OCI-LY7 (cell line): Measurements from ENCODE around the gene KRT6C. TPM values are rescaled to one million over a fixed set of nuclear protein-coding genes. Genes with fewer than 3 reads are reported as not detected.

Experiments
- BruUV-seq: library from RNA; stranded (reverse); fragments of 400-500 nt; replicated peaks from 2 replicates; lab custom pipeline; 2021; lab: Mats Ljungman, UMichigan
- CTCF ChIA-PET: fragments of 300-600 bp; sonication (Branson Sonifier 250); formaldehyde crosslinking; loops from one replicate; lab custom pipeline; 2022; ENCODE audit warnings: antibody characterized with exemption; ENCODE audit not compliant: unreplicated experiment; lab: Charles Lee
- POLR2A ChIA-PET: fragments of 300-600 bp; sonication (Branson Sonifier 250); formaldehyde crosslinking; loops from one replicate; lab custom pipeline; 2022; ENCODE audit warnings: antibody characterized with exemption; lab: Charles Lee
- DNase-seq: peaks from one replicate; pipeline ENCODE4 v3.0.0-alpha.2; 2015; ENCODE audit warnings: low spot score
- H2AFZ ChIP-seq: fragments of 200-600 bp; sonication (generic), shearing (Covaris generic); 2 replicates; pipeline ENCODE4 v1.6.1; 2014; ENCODE audit warnings: mild to moderate bottlenecking, antibody characterized with exemption, low read length, moderate library complexity
- H3K27ac ChIP-seq: fragments of 200-600 bp; sonication (generic); 2 replicates; pipeline ENCODE4 v1.5.1; 2014; ENCODE audit warnings: mixed run types, low read depth, mild to moderate bottlenecking, moderate library complexity, low read length, inconsistent platforms; ENCODE audit not compliant: poor library complexity, severe bottlenecking
- H3K36me3 ChIP-seq: fragments of 200-600 bp; sonication (generic); 2 replicates; pipeline ENCODE4 v1.6.1; 2014; ENCODE audit warnings: mild to moderate bottlenecking, antibody characterized with exemption, low read length, moderate library complexity, mixed read lengths; ENCODE audit not compliant: insufficient read depth
- H3K4me1 ChIP-seq: fragments of 200-600 bp; sonication (generic); 2 replicates; pipeline ENCODE4 v1.5.1; 2014; ENCODE audit warnings: mild to moderate bottlenecking, low read length; ENCODE audit not compliant: insufficient read depth, poor library complexity, severe bottlenecking
- H3K4me2 ChIP-seq: fragments of 200-600 bp; sonication (generic); 2 replicates; pipeline ENCODE4 v1.6.1; 2014; ENCODE audit warnings: mild to moderate bottlenecking, low read length
- H3K4me3 ChIP-seq: fragments of 200-600 bp; sonication (generic); 2 replicates; pipeline ENCODE4 v1.5.1; 2014; ENCODE audit warnings: mild to moderate bottlenecking, low read depth, low read length; ENCODE audit not compliant: poor library complexity, severe bottlenecking
- H3K79me2 ChIP-seq: fragments of 200-600 bp; sonication (generic); 2 replicates; pipeline ENCODE4 v1.6.1; 2016; ENCODE audit warnings: low read depth, mild to moderate bottlenecking, low read length, moderate library complexity, mixed read lengths; ENCODE audit not compliant: insufficient read depth
- H3K9me2 ChIP-seq: fragments of 200-600 bp; sonication (generic); 2 replicates; pipeline ENCODE4 v1.6.1; 2016; ENCODE audit warnings: mild to moderate bottlenecking, low read length, mixed read lengths; ENCODE audit not compliant: insufficient read depth
- H3K9me3 ChIP-seq: fragments of 200-600 bp; sonication (generic); 2 replicates; pipeline ENCODE4 v1.6.1; 2014; ENCODE audit warnings: mild to moderate bottlenecking, mixed run types, low read length, mixed read lengths
- H4K20me1 ChIP-seq: fragments of 200-600 bp; sonication (generic); 2 replicates; pipeline ENCODE4 v1.6.1; 2014; ENCODE audit warnings: mild to moderate bottlenecking, antibody characterized with exemption, low read length, moderate library complexity, mixed read lengths; ENCODE audit not compliant: insufficient read depth
- CTCF ChIP-seq: fragments of 200-600 bp; sonication (generic); conservative IDR thresholded peaks from 2 replicates; pipeline ENCODE4 v1.5.1; 2014; ENCODE audit warnings: mild to moderate bottlenecking, antibody characterized with exemption, low read length, moderate library complexity, mixed read lengths
- EZH2phosphoT487 ChIP-seq: fragments of 200-600 bp; sonication (generic); IDR thresholded peaks from 2 replicates; pipeline ENCODE4 v1.6.1; 2018; ENCODE audit warnings: low read depth, borderline replicate concordance, mild to moderate bottlenecking, mixed run types, antibody characterized with exemption, low read length, moderate library complexity, mixed read lengths
- intact Hi-C: fragments of 100-400 bp; cut with micrococcal nuclease; formaldehyde crosslinking; loops from one replicate; pipeline ENCODE4 v1.10.0; 2022; ENCODE audit not compliant: unreplicated experiment
- total RNA-seq, 2 experiments: library from RNA; depleted of rRNA in 1 of 2; stranded (reverse); fragments of >200 nt in 1 of 2; shearing (Covaris generic) in 1 of 2; gene quantifications; 2 replicates each; pipeline ENCODE4 v1.2.3, GENCODE V29; 2014 to 2022

KRT6C gene
- total RNA-seq, 2 experiments from 2014 or later, result not detected

GRCh38 chr12:52437508-52437907, 36.1 kb downstream of the KRT6C start:
- CTCF ChIA-PET, result no interaction called here
- H3K9me2 ChIP-seq, result no peaks in the 10 kb centered on the region
- H3K4me3 ChIP-seq, result no peak overlapping the region
- no peak for DNase-seq
- no peaks in the 10 kb centered on the region for H4K20me1 ChIP-seq
- BruUV-seq, result no TSS peak
- TF ChIP-seq EZH2phosphoT487 (no peak), CTCF (no peak)
- H3K79me2 ChIP-seq, result no peaks in the 10 kb centered on the region
- intact Hi-C loops, result no loop called here
- no peaks in the 10 kb centered on the region for H3K36me3 ChIP-seq
- POLR2A ChIA-PET, result no interaction called here
- H3K9me3 ChIP-seq, result no peaks in the 10 kb centered on the region
- no peak overlapping the region for H3K4me2 ChIP-seq
- H3K4me1 ChIP-seq, result no peaks in the 10 kb centered on the region
- no peak overlapping the region for H3K27ac ChIP-seq
- H2AFZ ChIP-seq, result no peak overlapping the region

GRCh38 chr12:52436828-52437474, 36.7 kb downstream of the KRT6C start:
- intact Hi-C loops, result no loop called here
- no peaks in the 10 kb centered on the region for H3K9me2 ChIP-seq
- no peaks in the 10 kb centered on the region for H4K20me1 ChIP-seq
- H2AFZ ChIP-seq, result no peak overlapping the region
- no peak for TF ChIP-seq EZH2phosphoT487
- TF ChIP-seq CTCF, result no peak
- no peaks in the 10 kb centered on the region for H3K36me3 ChIP-seq
- no peak overlapping the region for H3K4me2 ChIP-seq
- no TSS peak for BruUV-seq
- H3K79me2 ChIP-seq, result no peaks in the 10 kb centered on the region
- H3K9me3 ChIP-seq, result no peaks in the 10 kb centered on the region
- CTCF ChIA-PET, result no interaction called here
- no peaks in the 10 kb centered on the region for H3K4me1 ChIP-seq
- POLR2A ChIA-PET, result no interaction called here
- no peak for DNase-seq
- no peak overlapping the region for H3K4me3 ChIP-seq
- H3K27ac ChIP-seq, result no peak overlapping the region

- CTCF ChIA-PET, result no interaction called here
- Histone ChIP-seq H3K36me3 (no peaks in the 10 kb centered on the region), H3K9me2 (no peaks in the 10 kb centered on the region), H3K9me3 (no peaks in the 10 kb centered on the region), H3K79me2 (no peaks in the 10 kb centered on the region), H3K4me1 (no peaks in the 10 kb centered on the region), H2AFZ (no peak overlapping the region), H4K20me1 (no peaks in the 10 kb centered on the region), H3K4me3 (no peak overlapping the region), H3K27ac (no peak overlapping the region), H3K4me2 (no peak overlapping the region)
- DNase-seq, result no peak
- TF ChIP-seq EZH2phosphoT487 (no peak), CTCF (no peak)
- intact Hi-C loops, result no loop called here
- POLR2A ChIA-PET, result no interaction called here
- BruUV-seq, result no TSS peak
Measured at GRCh38 chr12:52436000-52436827, 37.4 kb downstream of the KRT6C start.
